Endothelial cell of umbilical vein (primary cell): ENCODE measurements around the gene ZBTB25. TPM values are rescaled to one million over a fixed set of nuclear protein-coding genes. Genes with fewer than 3 reads are reported as not detected.

Source experiments
- BruUV-seq: library from RNA; stranded (reverse); fragments of 400-500 nt; replicated peaks from 2 replicates; lab custom pipeline; 2021; lab: Mats Ljungman, UMichigan
- CTCF ChIA-PET: fragments of 300-600, 350-600 bp; sonication (Branson Sonifier 250); formaldehyde crosslinking; loops from one replicate; lab custom pipeline; 2021; ENCODE audit warnings: antibody characterized with exemption, inconsistent platforms; lab: Charles Lee
- POLR2A ChIA-PET: fragments of 300-600, 350-600 bp; sonication (Branson Sonifier 250); formaldehyde crosslinking; loops from one replicate; lab custom pipeline; 2021; ENCODE audit warnings: antibody characterized with exemption, inconsistent platforms; lab: Charles Lee
- DNase-seq: peaks from one replicate; pipeline ENCODE4 v3.0.0-alpha.2; 2011; ENCODE audit warnings: low read depth, low spot score
- FAIRE-seq: peaks from 2 replicates; lab custom pipeline; 2011; peaks lifted over from hg19 to GRCh38; lab: Jason Lieb, UNC
- H2AFZ ChIP-seq: 2 replicates; pipeline ENCODE4 v1.6.0; 2012; ENCODE audit warnings: low read depth, low read length, control low read depth, inconsistent platforms
- H3K27ac ChIP-seq: 2 replicates; pipeline ENCODE4 v1.5.1; 2011; ENCODE audit warnings: low read depth, mild to moderate bottlenecking, control low read depth, low read length, moderate library complexity; ENCODE audit not compliant: insufficient read depth
- H3K27me3 ChIP-seq, 2 experiments: 2 replicates each; pipeline versions ENCODE4 v1.6.0 to v1.6.1; 2011; ENCODE audit warnings: low read length in 2 of 2, mixed read lengths in 1 of 2; ENCODE audit not compliant: control insufficient read depth in 2 of 2, insufficient read depth in 2 of 2
- H3K36me3 ChIP-seq, 2 experiments: 2 replicates in 1 of 2; 3 replicates in 1 of 2; pipeline ENCODE4 v1.5.1; 2011; ENCODE audit warnings: low read length in 2 of 2, mild to moderate bottlenecking in 1 of 2, moderate library complexity in 1 of 2; ENCODE audit not compliant: control insufficient read depth in 2 of 2, insufficient read depth in 2 of 2; ENCODE audit errors: extremely low read depth in 1 of 2
- H3K4me1 ChIP-seq: 3 replicates; pipeline ENCODE4 v1.5.1; 2011; ENCODE audit warnings: mild to moderate bottlenecking, low read length; ENCODE audit not compliant: control insufficient read depth, insufficient read depth; ENCODE audit errors: extremely low read depth
- H3K4me2 ChIP-seq: 2 replicates; pipeline ENCODE4 v1.6.1; 2011; ENCODE audit warnings: low read length, control low read depth, mixed read lengths; ENCODE audit not compliant: insufficient read depth
- H3K4me3 ChIP-seq, 3 experiments: fragments of 200-600 bp in 1 of 3; sonication (generic), shearing (Covaris generic) in 1 of 3; replicated peaks in 1 of 3; 2 replicates each; pipeline ENCODE4 v1.5.1; 2011 to 2016; ENCODE audit warnings: control low read depth in 3 of 3, low read length in 3 of 3, mild to moderate bottlenecking in 2 of 3, inconsistent platforms in 1 of 3, low read depth in 1 of 3, moderate library complexity in 1 of 3; ENCODE audit not compliant: insufficient read depth in 1 of 3
- H3K79me2 ChIP-seq: 2 replicates; pipeline ENCODE4 v1.6.0; 2012; ENCODE audit warnings: low read length, inconsistent platforms; ENCODE audit not compliant: control insufficient read depth, insufficient read depth
- H3K9ac ChIP-seq: replicated peaks from 2 replicates; pipeline ENCODE3; 2011; ENCODE audit warnings: low read length, control low read depth; ENCODE audit not compliant: insufficient read depth; ENCODE audit errors: extremely low read depth
- H3K9me1 ChIP-seq: replicated peaks from 3 replicates; pipeline ENCODE4 v1.6.0; 2011; ENCODE audit warnings: mild to moderate bottlenecking, low read length; ENCODE audit not compliant: control insufficient read depth, insufficient read depth; ENCODE audit errors: extremely low read depth
- H3K9me3 ChIP-seq: replicated peaks from 2 replicates; pipeline ENCODE4 v1.5.1; 2012; ENCODE audit warnings: low read length, inconsistent platforms; ENCODE audit not compliant: control insufficient read depth, insufficient read depth
- H4K20me1 ChIP-seq: replicated peaks from 2 replicates; pipeline ENCODE3; 2011; ENCODE audit warnings: mild to moderate bottlenecking, low read length; ENCODE audit not compliant: control insufficient read depth, insufficient read depth; ENCODE audit errors: extremely low read depth
- CTCF ChIP-seq, 2 donors: IDR thresholded peaks; 1 replicate in 1 of 2; 2 replicates in 1 of 2; pipeline ENCODE4 v1.5.1; 2011; ENCODE audit warnings: low read length in 2 of 2, mild to moderate bottlenecking in 2 of 2, moderate library complexity in 2 of 2, control low read depth in 1 of 2, inconsistent platforms in 1 of 2, low read depth in 1 of 2; ENCODE audit not compliant: insufficient read depth in 1 of 2; ENCODE audit errors: extremely low read depth in 1 of 2
- EZH2 ChIP-seq: IDR thresholded peaks from 2 replicates; pipeline ENCODE4 v1.6.1; 2012; ENCODE audit warnings: borderline replicate concordance, low read depth, mild to moderate bottlenecking, moderate library complexity, low read length, inconsistent platforms; ENCODE audit not compliant: severe bottlenecking
- FOS ChIP-seq: IDR thresholded peaks from 2 replicates; pipeline ENCODE4 v1.6.1; 2011; ENCODE audit warnings: mild to moderate bottlenecking, low read length, moderate library complexity, borderline replicate concordance; ENCODE audit not compliant: insufficient read depth
- GATA2 ChIP-seq: IDR thresholded peaks from 2 replicates; pipeline ENCODE4 v1.7.0; 2011; ENCODE audit warnings: low read depth, mild to moderate bottlenecking, moderate library complexity, mixed read lengths, low read length; ENCODE audit not compliant: insufficient read length, insufficient read depth
- JUN ChIP-seq: IDR thresholded peaks from 2 replicates; pipeline ENCODE4 v1.6.1; 2011; ENCODE audit warnings: borderline replicate concordance, low read depth; ENCODE audit not compliant: insufficient read length, insufficient read depth
- MAX ChIP-seq: IDR thresholded peaks from 2 replicates; pipeline ENCODE4 v1.6.1; 2011; ENCODE audit not compliant: insufficient read depth, insufficient read length
- MYC ChIP-seq: IDR thresholded peaks from one replicate; pipeline ENCODE4 v1.6.1; 2011; ENCODE audit warnings: mild to moderate bottlenecking, low read depth, low read length
- POLR2A ChIP-seq: IDR thresholded peaks from 2 replicates; pipeline ENCODE4 v1.6.1; 2012; ENCODE audit warnings: low read depth, mild to moderate bottlenecking, control low read depth, low read length
- POLR2AphosphoS5 ChIP-seq: IDR thresholded peaks from 2 replicates; pipeline ENCODE4 v1.6.1; 2012; ENCODE audit warnings: low read depth, mild to moderate bottlenecking, control low read depth, low read length, moderate library complexity; ENCODE audit not compliant: insufficient read depth
- dilution Hi-C: fragments of 300-500 bp; cut with MboI; formaldehyde crosslinking; loops from one replicate; pipeline ENCODE4 v1.15.0; 2019; ENCODE audit warnings: low sequenced_read_pairs; ENCODE audit not compliant: extremely low pct_ligation_motif_present
- intact Hi-C: fragments of 100-400 bp; cut with micrococcal nuclease; formaldehyde crosslinking; loops from one replicate; pipeline ENCODE4 v1.10.0; 2022
- polyA plus RNA-seq, 4 experiments: library from polyadenylated mRNA; depleted of rRNA in 3 of 4; stranded (reverse) in 3 of 4; unstranded in 1 of 4; fragments of >200 nt; gene quantifications; 2 replicates each; pipeline versions ENCODE4 v1.2.1 to v1.2.3, GENCODE V29; 2011 to 2012; ENCODE audit warnings: missing spikeins in 1 of 4
- total RNA-seq: library from RNA; stranded (reverse); gene quantifications from 2 replicates; pipeline ENCODE4 v1.2.3, GENCODE V29; 2021

Gene ZBTB25
- total and polyA plus RNA-seq, 2 donors (not counting 3 experiments of a cell fraction or from before 2014, with no cell fraction given): 3.2 to 7.7 TPM

GRCh38 chr14:64409126-64409920, 94.3 kb downstream of the ZBTB25 start:
- Histone ChIP-seq H3K79me2 (peaks cover 17% of the 10 kb centered on the region), H3K4me2 (no peak overlapping the region), H3K4me3 (no peak overlapping the region), H3K36me3 (no peaks in the 10 kb centered on the region), H3K4me1 (no peaks in the 10 kb centered on the region), H3K27me3 (no peaks in the 10 kb centered on the region), H3K27ac (no peak overlapping the region), H3K9me1 (no peaks in the 10 kb centered on the region), H2AFZ (no peak overlapping the region), H4K20me1 (no peaks in the 10 kb centered on the region), H3K9me3 (no peaks in the 10 kb centered on the region), H3K9ac (no peak overlapping the region)
- no peak for FAIRE-seq
- no peak for DNase-seq
- intact Hi-C loops (no loop called here), dilution Hi-C loops (no loop called here)
- ChIA-PET POLR2A (no interaction called here), CTCF (interaction anchor here (1.0 to 1.3 kb wide), 2 partner anchors 11 to 14 kb away, joined by 3 to 4 read pairs; no protein-coding TSS in a partner anchor)
- no peak for TF ChIP-seq POLR2A
- no peak for TF ChIP-seq JUN
- TF ChIP-seq MYC: no peak
- no peak for TF ChIP-seq FOS
- no peak for TF ChIP-seq EZH2
- TF ChIP-seq POLR2AphosphoS5: no peak
- TF ChIP-seq CTCF (IDR thresholded peaks at IDR 0.05; ENCODE audit: extremely low read depth in 1 of 2, insufficient read depth in 1 of 2, low read depth in 1 of 2, low read length in 2 of 2): no peak
- no peak for TF ChIP-seq MAX
- no peak for TF ChIP-seq GATA2
- BruUV-seq: no TSS peak
